GM18508 (cell line): Measurements from ENCODE around the gene PRELP.

Experiments used
- ATAC-seq: cut with Tn5 transposase; IDR thresholded peaks from one replicate; pipeline ENCODE4 v1.9.1; 2021; ENCODE audit warnings: moderate number of reproducible peaks; ENCODE audit not compliant: insufficient read depth, unreplicated experiment

The PRELP gene

GRCh38 chr1:203476216-203476814 is 709 bp downstream of the PRELP start:
- ATAC-seq: no peak

GRCh38 chr1:203477748-203478147 is 2.1 kb downstream of the PRELP start:
- ATAC-seq: no peak

- ATAC-seq: no peak
These were observed 2.6 kb downstream of the PRELP start for GRCh38 chr1:203478231-203478630.

GRCh38 chr1:203478986-203479385 is 3.4 kb downstream of the PRELP start:
- ATAC-seq: no peak

GRCh38 chr1:203479646-203480045 is 4.0 kb downstream of the PRELP start:
- ATAC-seq: no peak

GRCh38 chr1:203480084-203480483 is 4.5 kb downstream of the PRELP start:
- ATAC-seq: no peak

- ATAC-seq: no peak
These were observed 5.0 kb downstream of the PRELP start for GRCh38 chr1:203480525-203481084.

- no peak for ATAC-seq
These were observed 5.6 kb downstream of the PRELP start for GRCh38 chr1:203481196-203481595.

GRCh38 chr1:203486618-203487370 is 11.2 kb downstream of the PRELP start:
- ATAC-seq: no peak

GRCh38 chr1:203488539-203488938 is 12.9 kb downstream of the PRELP start:
- ATAC-seq: no peak

- ATAC-seq: no peak
These were observed 15.0 kb downstream of the PRELP start for GRCh38 chr1:203490607-203491006.

- ATAC-seq: no peak
These were observed 16.1 kb downstream of the PRELP start for GRCh38 chr1:203491664-203492063.

GRCh38 chr1:203492082-203492747 is 16.6 kb downstream of the PRELP start:
- no peak for ATAC-seq

- no peak for ATAC-seq
These were observed 17.1 kb downstream of the PRELP start for GRCh38 chr1:203492748-203493130.

- no peak for ATAC-seq
These were observed 18.3 kb downstream of the PRELP start, which contains the start of gene OPTC for GRCh38 chr1:203493901-203494300. OPTC (plus strand) TSS chr1:203494153; CDS start chr1:203496006, 1,853 bp downstream.

GRCh38 chr1:203495845-203496244 is 20.2 kb downstream of the PRELP start:
- no peak for ATAC-seq

- no peak for ATAC-seq
These were observed 21.7 kb downstream of the PRELP start for GRCh38 chr1:203497269-203497777.

GRCh38 chr1:203499643-203500278 is 24.2 kb downstream of the PRELP start:
- no peak for ATAC-seq

- no peak for ATAC-seq
These were observed 24.7 kb downstream of the PRELP start for GRCh38 chr1:203500279-203500678.

GRCh38 chr1:203503836-203504235 is 28.2 kb downstream of the PRELP start:
- no peak for ATAC-seq
